Esophagus muscularis mucosa (tissue), 4 donors: ENCODE data around the gene C13orf46. TPM values are rescaled to one million over a fixed set of nuclear protein-coding genes. Genes with fewer than 3 reads are reported as not detected.

Experiments
- DNase-seq: peaks from one replicate; pipeline ENCODE4 v3.0.0-alpha.2; 2017; ENCODE audit errors: extremely low spot score
- H3K27ac ChIP-seq, 4 donors: fragments of 200-600 bp; sonication (generic); replicated peaks in 1 of 4; 1 replicate in 3 of 4; 2 replicates in 1 of 4; pipeline ENCODE4 v1.5.1; 2016 to 2019; ENCODE audit warnings: mild to moderate bottlenecking in 1 of 4
- H3K27me3 ChIP-seq, 4 donors: fragments of 200-600 bp; sonication (generic); one replicate each; pipeline versions ENCODE4 v1.5.1 to v1.6.0; 2016 to 2019
- H3K36me3 ChIP-seq, 4 donors: fragments of 200-600 bp; sonication (generic); one replicate each; pipeline ENCODE4 v1.5.1; 2016 to 2019
- H3K4me1 ChIP-seq, 4 donors: fragments of 200-600 bp; sonication (generic); one replicate each; pipeline ENCODE4 v1.5.1; 2016 to 2019
- H3K4me3 ChIP-seq, 4 donors: fragments of 200-600 bp; sonication (generic); 1 replicate in 2 of 4; 2 replicates in 2 of 4; pipeline ENCODE4 v1.5.1; 2016 to 2019; ENCODE audit warnings: mild to moderate bottlenecking in 4 of 4, moderate library complexity in 1 of 4
- H3K9me3 ChIP-seq, 4 donors: fragments of 200-600 bp; sonication (generic); 1 replicate in 3 of 4; 2 replicates in 1 of 4; pipeline ENCODE4 v1.5.1; 2016 to 2019
- CTCF ChIP-seq, 3 experiments: fragments of 200-600 bp in 2 of 3; fragments of 450-650 bp in 1 of 3; sonication (generic) in 2 of 3; IDR thresholded peaks; one replicate each; pipeline ENCODE4 v1.5.1; 2017 to 2019; ENCODE audit warnings: antibody characterized with exemption in 3 of 3, mild to moderate bottlenecking in 2 of 3, moderate library complexity in 1 of 3
- EP300 ChIP-seq: sonication (generic); formaldehyde crosslinking; IDR thresholded peaks from one replicate; pipeline ENCODE4 v1.6.1; 2017; ENCODE audit warnings: antibody characterized with exemption
- POLR2A ChIP-seq: fragments of 450-650 bp; IDR thresholded peaks from one replicate; pipeline ENCODE4 v1.6.1; 2017; ENCODE audit warnings: antibody characterized with exemption, moderate library complexity, mild to moderate bottlenecking, low read depth
- POLR2AphosphoS5 ChIP-seq, 2 donors: sonication (generic); formaldehyde crosslinking; IDR thresholded peaks; one replicate each; pipeline ENCODE4 v1.6.1; 2017; ENCODE audit warnings: antibody characterized with exemption in 2 of 2
- WGBS: methylation state at CpG from one replicate; pipeline ENCODE4 v1.1.5; 2018; 5-methylcytosine and 5-hydroxymethylcytosine counted together
- intact Hi-C: fragments of 100-400 bp; cut with DNase I; formaldehyde crosslinking; loops from one replicate; pipeline ENCODE4 v1.15.1; 2023
- total RNA-seq, 4 donors: library from RNA; depleted of rRNA; stranded (reverse); fragments of >200 nt; gene quantifications; one replicate each; pipeline versions ENCODE4 v1.1.0 to v1.2.1, GENCODE V29; 2016

Gene C13orf46
- total RNA-seq, 4 donors from 2014 or later, result 0.17 to 2.1 (median 0.89) TPM

- H3K4me1 ChIP-seq, result no peaks in the 10 kb centered on the region
- H3K4me3 ChIP-seq, result no peak overlapping the region
- intact Hi-C loops, result no loop called here
- no peak overlapping the region for H3K27ac ChIP-seq
- TF ChIP-seq CTCF (IDR thresholded peaks at IDR 0.05), result no peak
- no peak for TF ChIP-seq POLR2AphosphoS5 (IDR thresholded peaks at IDR 0.05)
- no peak for TF ChIP-seq POLR2A
- TF ChIP-seq EP300, result no peak
- no peaks in the 10 kb centered on the region for H3K9me3 ChIP-seq
- peaks cover 0 to 4% (median 0%) of the 10 kb centered on the region in 4 donors for H3K27me3 ChIP-seq
- H3K36me3 ChIP-seq, result peaks cover 36 to 85% (median 71%) of the 10 kb centered on the region in 4 donors
- DNase-seq, result no peak
- WGBS, result 96% methylated on average over 21 of the region's 29 CpGs
Measured at GRCh38 chr13:114017028-114017630, 43.3 kb upstream of the C13orf46 start.

- 93% methylated on average over 23 of the region's 30 CpGs for WGBS
- H3K27me3 ChIP-seq, result peaks cover 0 to 4% (median 0%) of the 10 kb centered on the region in 4 donors
- H3K36me3 ChIP-seq, result peaks cover 38 to 85% (median 71%) of the 10 kb centered on the region in 4 donors
- no peaks in the 10 kb centered on the region for H3K9me3 ChIP-seq
- H3K27ac ChIP-seq, result no peak overlapping the region
- TF ChIP-seq EP300 (no peak), POLR2A (no peak), CTCF (IDR thresholded peaks at IDR 0.05) (no peak), POLR2AphosphoS5 (IDR thresholded peaks at IDR 0.05) (no peak)
- intact Hi-C loops, result no loop called here
- H3K4me3 ChIP-seq, result no peak overlapping the region
- no peaks in the 10 kb centered on the region for H3K4me1 ChIP-seq
- no peak for DNase-seq
Measured at GRCh38 chr13:114016321-114017027, 42.6 kb upstream of the C13orf46 start.

- WGBS, result 90% methylated on average over 3 of the region's 11 CpGs
- TF ChIP-seq CTCF (IDR thresholded peaks at IDR 0.05) (no peak), POLR2A (no peak), EP300 (no peak), POLR2AphosphoS5 (IDR thresholded peaks at IDR 0.05) (no peak)
- Histone ChIP-seq H3K27ac (no peak overlapping the region), H3K36me3 (peaks cover 37 to 85% (median 71%) of the 10 kb centered on the region in 4 donors), H3K4me3 (no peak overlapping the region), H3K27me3 (peaks cover 0 to 4% (median 0%) of the 10 kb centered on the region in 4 donors), H3K4me1 (no peaks in the 10 kb centered on the region), H3K9me3 (no peaks in the 10 kb centered on the region)
- no peak for DNase-seq
- intact Hi-C loops, result no loop called here
Measured at GRCh38 chr13:114015969-114016295, 42.1 kb upstream of the C13orf46 start.

GRCh38 chr13:114015111-114015968, 41.5 kb upstream of the C13orf46 start:
- no peak for TF ChIP-seq POLR2AphosphoS5 (IDR thresholded peaks at IDR 0.05)
- Histone ChIP-seq H3K27me3 (peaks cover 0 to 4% (median 0%) of the 10 kb centered on the region in 4 donors), H3K9me3 (no peaks in the 10 kb centered on the region), H3K4me3 (no peak overlapping the region), H3K27ac (no peak overlapping the region), H3K36me3 (peaks cover 32 to 85% (median 70%) of the 10 kb centered on the region in 4 donors), H3K4me1 (no peaks in the 10 kb centered on the region)
- WGBS, result 84% methylated on average over 35 of the region's 40 CpGs
- no peak for DNase-seq
- intact Hi-C loops, result no loop called here
